ENCODE data around the gene SPEN. TPM values are rescaled to one million over a fixed set of nuclear protein-coding genes. Genes with fewer than 3 reads are reported as not detected.

The SPEN gene
- polyA plus RNA-seq, 1 donor (not counting 4 experiments of a cell fraction or from before 2014, with no cell fraction given): 8.9 TPM

GRCh38 chr1:15947382-15948090 is 100.0 kb downstream of the SPEN start:
- TF ChIP-seq EZH2 (IDR thresholded peaks at IDR 0.05; ENCODE audit: low read length) (no peak), CTCF (optimal IDR thresholded peaks at IDR 0.05 in 1 of 3, IDR thresholded peaks at IDR 0.05 in 1 of 3, conservative IDR thresholded peaks at IDR 0.05 in 1 of 3; ENCODE audit: extremely low read depth in 1 of 3, insufficient read depth in 2 of 3, low read length in 3 of 3) (no peak)
- Histone ChIP-seq H3K27ac (ENCODE audit: control insufficient read depth, insufficient read depth, low read length) (peak overlapping the region; percentile 98), H3K79me2 (ENCODE audit: control insufficient read depth, insufficient read depth, low read length) (peaks cover 24% of the 10 kb centered on the region), H3K36me3 (ENCODE audit: control insufficient read depth in 2 of 2, extremely low read depth in 1 of 2, insufficient read depth in 2 of 2, low read length in 2 of 2) (peaks cover 27 to 42% of the 10 kb centered on the region in 2 experiments), H3K27me3 (ENCODE audit: control insufficient read depth, extremely low read depth, insufficient read depth, low read length) (no peaks in the 10 kb centered on the region), H2AFZ (ENCODE audit: control insufficient read depth, low read length) (no peak overlapping the region), H3K4me1 (ENCODE audit: control insufficient read depth, extremely low read depth, insufficient read depth, low read length) (peaks cover 50% of the 10 kb centered on the region), H3K9me3 (ENCODE audit: control insufficient read depth, low read depth, low read length) (no peaks in the 10 kb centered on the region), H3K4me3 (ENCODE audit: control insufficient read depth in 2 of 3, extremely low read depth in 1 of 3, insufficient read depth in 2 of 3, low read depth in 1 of 3, low read length in 3 of 3) (no peak overlapping the region), H3K4me2 (ENCODE audit: control insufficient read depth, extremely low read depth, insufficient read depth, low read depth, low read length) (no peak overlapping the region), H4K20me1 (ENCODE audit: control insufficient read depth, extremely low read depth, insufficient read depth, low read length) (no peaks in the 10 kb centered on the region), H3K9ac (ENCODE audit: control insufficient read depth, extremely low read depth, insufficient read depth, low read length) (no peak overlapping the region), H3K9me1 (ENCODE audit: control insufficient read depth, extremely low read depth, insufficient read depth, low read length) (peaks cover 2% of the 10 kb centered on the region)
- no peak for FAIRE-seq
- dilution Hi-C loops (cut with MboI; ENCODE audit: extremely low pct_ligation_motif_present, low sequenced_read_pairs): no loop called here
- DNase-seq (ENCODE audit: low read depth, low spot score): no peak

- peaks cover 54% of the 10 kb centered on the region for H3K4me1 ChIP-seq (ENCODE audit: control insufficient read depth, extremely low read depth, insufficient read depth, low read length)
- H2AFZ ChIP-seq (ENCODE audit: control insufficient read depth, low read length): no peak overlapping the region
- no peaks in the 10 kb centered on the region for H3K9me3 ChIP-seq (ENCODE audit: control insufficient read depth, low read depth, low read length)
- peaks cover 24% of the 10 kb centered on the region for H3K79me2 ChIP-seq (ENCODE audit: control insufficient read depth, insufficient read depth, low read length)
- peaks cover 27 to 36% of the 10 kb centered on the region in 2 experiments for H3K36me3 ChIP-seq (ENCODE audit: control insufficient read depth in 2 of 2, extremely low read depth in 1 of 2, insufficient read depth in 2 of 2, low read length in 2 of 2)
- DNase-seq (ENCODE audit: low read depth, low spot score) (no peak), FAIRE-seq (no peak)
- H3K4me2 ChIP-seq (ENCODE audit: control insufficient read depth, extremely low read depth, insufficient read depth, low read depth, low read length): peak overlapping the region; percentile 81
- dilution Hi-C loops (cut with MboI; ENCODE audit: extremely low pct_ligation_motif_present, low sequenced_read_pairs): no loop called here
- no peaks in the 10 kb centered on the region for H4K20me1 ChIP-seq (ENCODE audit: control insufficient read depth, extremely low read depth, insufficient read depth, low read length)
- no peaks in the 10 kb centered on the region for H3K27me3 ChIP-seq (ENCODE audit: control insufficient read depth, extremely low read depth, insufficient read depth, low read length)
- no peak overlapping the region for H3K4me3 ChIP-seq (ENCODE audit: control insufficient read depth in 2 of 3, extremely low read depth in 1 of 3, insufficient read depth in 2 of 3, low read depth in 1 of 3, low read length in 3 of 3)
- peak overlapping the region; percentile 96 for H3K9ac ChIP-seq (ENCODE audit: control insufficient read depth, extremely low read depth, insufficient read depth, low read length)
- H3K9me1 ChIP-seq (ENCODE audit: control insufficient read depth, extremely low read depth, insufficient read depth, low read length): peaks cover 2% of the 10 kb centered on the region
- no peak for TF ChIP-seq CTCF (optimal IDR thresholded peaks at IDR 0.05 in 1 of 3, IDR thresholded peaks at IDR 0.05 in 1 of 3, conservative IDR thresholded peaks at IDR 0.05 in 1 of 3; ENCODE audit: extremely low read depth in 1 of 3, insufficient read depth in 2 of 3, low read length in 3 of 3)
- no peak for TF ChIP-seq EZH2 (IDR thresholded peaks at IDR 0.05; ENCODE audit: low read length)
- H3K27ac ChIP-seq (ENCODE audit: control insufficient read depth, insufficient read depth, low read length): peak overlapping the region; percentile 98
Observed at GRCh38 chr1:15948091-15948591, 100.6 kb downstream of the SPEN start.

Data from keratinocyte (primary cell).